HCT116 (cell line): ENCODE data around the gene GCNT2. TPM values are rescaled to one million over a fixed set of nuclear protein-coding genes. Genes with fewer than 3 reads are reported as not detected.

Source experiments
- ATAC-seq: fragments of 200-7000 bp; cut with Tn5 transposase; 2 replicates; pipeline ENCODE4 v1.9.1; 2020; ENCODE audit warnings: mild to moderate bottlenecking, moderate library complexity
- BruUV-seq: library from RNA; stranded (reverse); fragments of 400-500 nt; replicated peaks from 2 replicates; lab custom pipeline; 2021; lab: Mats Ljungman, UMichigan
- CTCF ChIA-PET: fragments of 300-600 bp; sonication (Branson Sonifier 250); formaldehyde crosslinking; loops from one replicate; lab custom pipeline; 2021; ENCODE audit warnings: antibody characterized with exemption; lab: Charles Lee
- POLR2A ChIA-PET: fragments of 300-600, 350-600 bp; sonication (Branson Sonifier 250); formaldehyde crosslinking; loops from one replicate; lab custom pipeline; 2021; ENCODE audit warnings: antibody characterized with exemption; lab: Charles Lee
- RAD21 ChIA-PET, 2 experiments: fragments of 300-600 bp; sonication (Branson Sonifier 250); formaldehyde crosslinking; loops; one replicate each; lab custom pipeline; 2023; ENCODE audit warnings: low total read pairs in 2 of 2; ENCODE audit not compliant: uncharacterized antibody in 2 of 2, unreplicated experiment in 2 of 2, low non-redundant PET in 1 of 2; lab: Charles Lee
- DNase-seq: peaks from one replicate; pipeline ENCODE4 v3.0.0-alpha.2; 2010; ENCODE audit warnings: low read depth, low spot score
- H2AFZ ChIP-seq: fragments of 200-600 bp; shearing (Covaris generic), sonication (generic); 2 replicates; pipeline ENCODE4 v1.6.1; 2017; ENCODE audit warnings: low read depth, mixed run types, mixed read lengths, antibody characterized with exemption, low read length; ENCODE audit not compliant: poor library complexity, severe bottlenecking
- H3K27ac ChIP-seq: 2 replicates; pipeline ENCODE4 v1.5.1; 2012; ENCODE audit warnings: low read depth, low read length
- H3K27me3 ChIP-seq: fragments of 200-600 bp; sonication (generic); 2 replicates; pipeline ENCODE4 v1.6.1; 2016; ENCODE audit warnings: mixed run types, low read length, mixed read lengths; ENCODE audit not compliant: insufficient read depth
- H3K36me3 ChIP-seq, 2 experiments: fragments of 200-500 bp in 1 of 2; fragments of 200-600 bp in 1 of 2; sonication (Bioruptor generic) in 1 of 2; sonication (generic) in 1 of 2; 2 replicates each; pipeline versions ENCODE4 v1.5.1 to v1.6.1; 2014 to 2016; ENCODE audit warnings: low read length in 2 of 2, inconsistent platforms in 1 of 2, mixed read lengths in 1 of 2, mixed run types in 1 of 2; ENCODE audit not compliant: insufficient read depth in 2 of 2, control insufficient read depth in 1 of 2
- H3K4me1 ChIP-seq, 2 experiments: fragments of 200-600 bp in 1 of 2; sonication (generic) in 1 of 2; 2 replicates each; pipeline versions ENCODE4 v1.5.1 to v1.6.1; 2012 to 2017; ENCODE audit warnings: low read length in 2 of 2, inconsistent platforms in 1 of 2, mild to moderate bottlenecking in 1 of 2, mixed read lengths in 1 of 2, mixed run types in 1 of 2, moderate library complexity in 1 of 2; ENCODE audit not compliant: insufficient read depth in 2 of 2, control insufficient read depth in 1 of 2
- H3K4me2 ChIP-seq: fragments of 200-600 bp; sonication (generic); 2 replicates; pipeline ENCODE4 v1.6.1; 2017; ENCODE audit warnings: mixed run types, low read length, mixed read lengths
- H3K4me3 ChIP-seq, 2 experiments: fragments of 200-600 bp in 1 of 2; sonication (generic) in 1 of 2; replicated peaks in 1 of 2; 2 replicates each; pipeline ENCODE4 v1.5.1; 2011 to 2016; ENCODE audit warnings: low read length in 2 of 2, control low read depth in 1 of 2, low read depth in 1 of 2, mild to moderate bottlenecking in 1 of 2, mixed read lengths in 1 of 2, mixed run types in 1 of 2
- H3K79me2 ChIP-seq: fragments of 200-600 bp; sonication (generic); 2 replicates; pipeline ENCODE4 v1.6.1; 2017; ENCODE audit warnings: mild to moderate bottlenecking, mixed run types, low read length, moderate library complexity, mixed read lengths; ENCODE audit not compliant: insufficient read depth
- H3K9ac ChIP-seq: fragments of 200-600 bp; sonication (generic); 2 replicates; pipeline ENCODE4 v1.6.1; 2016; ENCODE audit warnings: low read length, mixed read lengths
- H3K9me2 ChIP-seq: fragments of 200-600 bp; sonication (generic), shearing (Covaris generic); 2 replicates; pipeline ENCODE4 v1.6.1; 2017; ENCODE audit warnings: mixed run types, mild to moderate bottlenecking, moderate library complexity; ENCODE audit not compliant: insufficient read depth
- H3K9me3 ChIP-seq, 2 experiments: fragments of 200-500 bp in 1 of 2; fragments of 200-600 bp in 1 of 2; sonication (Bioruptor generic) in 1 of 2; sonication (generic) in 1 of 2; 2 replicates each; pipeline ENCODE4 v1.6.1; 2014 to 2017; ENCODE audit warnings: low read length in 2 of 2, mixed read lengths in 2 of 2, inconsistent platforms in 1 of 2, low read depth in 1 of 2, mild to moderate bottlenecking in 1 of 2, mixed run types in 1 of 2, moderate library complexity in 1 of 2; ENCODE audit not compliant: control insufficient read depth in 1 of 2, insufficient read depth in 1 of 2
- H4K20me1 ChIP-seq: fragments of 200-600 bp; sonication (generic), shearing (Covaris generic); 2 replicates; pipeline ENCODE4 v1.6.1; 2017; ENCODE audit warnings: mixed run types, mild to moderate bottlenecking, moderate library complexity; ENCODE audit not compliant: insufficient read depth
- CBX3 ChIP-seq: IDR thresholded peaks from 2 replicates; pipeline ENCODE4 v1.6.1; 2012; ENCODE audit warnings: low read depth
- CTCF ChIP-seq, 3 experiments: fragments of 200-600 bp in 1 of 3; sonication (generic) in 1 of 3; IDR thresholded peaks in 2 of 3; conservative IDR thresholded peaks in 1 of 3; 2 replicates each; pipeline ENCODE4 v1.5.1; 2012 to 2017; ENCODE audit warnings: low read depth in 2 of 3, low read length in 2 of 3, antibody characterized with exemption in 1 of 3, borderline replicate concordance in 1 of 3, control low read depth in 1 of 3, mild to moderate bottlenecking in 1 of 3, mixed read lengths in 1 of 3, mixed run types in 1 of 3, moderate library complexity in 1 of 3; ENCODE audit not compliant: insufficient read depth in 1 of 3
- EGR1 ChIP-seq: IDR thresholded peaks from 2 replicates; pipeline ENCODE4 v1.6.1; 2012; ENCODE audit warnings: low read depth
- EZH2 ChIP-seq: fragments of 200-600 bp; sonication (generic); IDR thresholded peaks from 2 replicates; pipeline ENCODE4 v1.6.1; 2017; ENCODE audit warnings: antibody characterized with exemption, mixed run types
- FOSL1 ChIP-seq: IDR thresholded peaks from 2 replicates; pipeline ENCODE4 v1.6.1; 2012; ENCODE audit warnings: low read depth
- JUND ChIP-seq: IDR thresholded peaks from 2 replicates; pipeline ENCODE4 v1.6.1; 2012
- POLR2AphosphoS5 ChIP-seq: IDR thresholded peaks from 2 replicates; pipeline ENCODE4 v1.6.1; 2011; ENCODE audit warnings: mild to moderate bottlenecking, low read depth, low read length, moderate library complexity
- TCF7L2 ChIP-seq: IDR thresholded peaks from 2 replicates; pipeline ENCODE4 v1.7.0; 2011; ENCODE audit warnings: borderline replicate concordance, inconsistent platforms; ENCODE audit not compliant: insufficient read depth, insufficient read length; ENCODE audit errors: extremely low read depth
- ZBTB33 ChIP-seq: IDR thresholded peaks from 2 replicates; pipeline ENCODE4 v1.6.1; 2011; ENCODE audit warnings: mild to moderate bottlenecking, low read length, moderate library complexity; ENCODE audit not compliant: insufficient replicate concordance; ENCODE audit errors: extremely low read depth
- ZFX ChIP-seq: fragments of 450-650 bp; IDR thresholded peaks from 2 replicates; pipeline ENCODE4 v1.6.1; 2017
- intact Hi-C: fragments of 100-400 bp; cut with micrococcal nuclease; formaldehyde crosslinking; loops from 2 replicates; pipeline ENCODE4 v1.10.0; 2022
- total RNA-seq: library from RNA; stranded (reverse); gene quantifications from one replicate; pipeline ENCODE4 v1.2.1, GENCODE V29; 2021; ENCODE audit not compliant: unreplicated experiment
- TF ChIP-seq, protein P1 (sequence below): IDR thresholded peaks from 2 replicates; pipeline ENCODE4 v1.6.1; 2012; ENCODE audit warnings: low read depth

Gene GCNT2
- total RNA-seq, 1 experiment from 2014 or later, result 0.74 TPM

DNA sequence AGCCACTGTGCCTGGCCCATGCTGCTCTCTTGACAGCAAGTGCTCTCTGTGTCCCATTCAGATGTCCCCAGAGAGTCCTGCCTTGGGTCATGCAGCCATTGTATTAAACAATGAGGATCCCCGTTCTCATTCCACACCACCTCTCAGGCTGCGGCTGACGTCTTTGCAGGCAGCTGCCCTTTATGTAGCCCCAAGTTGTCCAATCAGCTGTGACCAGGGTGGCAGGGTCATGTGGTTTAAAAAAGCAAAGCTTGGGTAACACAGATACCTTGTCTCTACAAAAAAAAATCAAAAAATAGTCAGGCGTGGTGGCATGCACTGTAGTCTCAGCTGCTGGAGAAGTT lies 13.2 kb downstream of the GCNT2 start:
- CTCF ChIA-PET, result no interaction called here
- no peak for TF ChIP-seq JUND
- TF ChIP-seq TCF7L2, result no peak
- TF ChIP-seq, protein P1, sequence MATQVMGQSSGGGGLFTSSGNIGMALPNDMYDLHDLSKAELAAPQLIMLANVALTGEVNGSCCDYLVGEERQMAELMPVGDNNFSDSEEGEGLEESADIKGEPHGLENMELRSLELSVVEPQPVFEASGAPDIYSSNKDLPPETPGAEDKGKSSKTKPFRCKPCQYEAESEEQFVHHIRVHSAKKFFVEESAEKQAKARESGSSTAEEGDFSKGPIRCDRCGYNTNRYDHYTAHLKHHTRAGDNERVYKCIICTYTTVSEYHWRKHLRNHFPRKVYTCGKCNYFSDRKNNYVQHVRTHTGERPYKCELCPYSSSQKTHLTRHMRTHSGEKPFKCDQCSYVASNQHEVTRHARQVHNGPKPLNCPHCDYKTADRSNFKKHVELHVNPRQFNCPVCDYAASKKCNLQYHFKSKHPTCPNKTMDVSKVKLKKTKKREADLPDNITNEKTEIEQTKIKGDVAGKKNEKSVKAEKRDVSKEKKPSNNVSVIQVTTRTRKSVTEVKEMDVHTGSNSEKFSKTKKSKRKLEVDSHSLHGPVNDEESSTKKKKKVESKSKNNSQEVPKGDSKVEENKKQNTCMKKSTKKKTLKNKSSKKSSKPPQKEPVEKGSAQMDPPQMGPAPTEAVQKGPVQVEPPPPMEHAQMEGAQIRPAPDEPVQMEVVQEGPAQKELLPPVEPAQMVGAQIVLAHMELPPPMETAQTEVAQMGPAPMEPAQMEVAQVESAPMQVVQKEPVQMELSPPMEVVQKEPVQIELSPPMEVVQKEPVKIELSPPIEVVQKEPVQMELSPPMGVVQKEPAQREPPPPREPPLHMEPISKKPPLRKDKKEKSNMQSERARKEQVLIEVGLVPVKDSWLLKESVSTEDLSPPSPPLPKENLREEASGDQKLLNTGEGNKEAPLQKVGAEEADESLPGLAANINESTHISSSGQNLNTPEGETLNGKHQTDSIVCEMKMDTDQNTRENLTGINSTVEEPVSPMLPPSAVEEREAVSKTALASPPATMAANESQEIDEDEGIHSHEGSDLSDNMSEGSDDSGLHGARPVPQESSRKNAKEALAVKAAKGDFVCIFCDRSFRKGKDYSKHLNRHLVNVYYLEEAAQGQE, result no peak
- TF ChIP-seq ZFX, result no peak
- no peak for TF ChIP-seq ZBTB33
- no peak for TF ChIP-seq EGR1
- no peak for TF ChIP-seq CBX3
- TF ChIP-seq EZH2, result no peak
- no peak for TF ChIP-seq FOSL1
- TF ChIP-seq POLR2AphosphoS5, result no peak
- no peak for TF ChIP-seq CTCF (IDR thresholded peaks at IDR 0.05 in 2 of 3, conservative IDR thresholded peaks at IDR 0.05 in 1 of 3; ENCODE audit: borderline replicate concordance in 1 of 3, insufficient read depth in 1 of 3, low read depth in 2 of 3, low read length in 2 of 3)
- H3K4me1 ChIP-seq, result no peaks in the 10 kb centered on the region
- H3K4me2 ChIP-seq, result no peak overlapping the region
- H3K27ac ChIP-seq, result no peak overlapping the region
- DNase-seq (no peak), ATAC-seq (no peak)
- intact Hi-C loops, result no loop called here
- no peak overlapping the region for H3K9ac ChIP-seq
- H3K36me3 ChIP-seq, result no peaks in the 10 kb centered on the region
- H3K9me3 ChIP-seq, result no peaks in the 10 kb centered on the region
- no peak overlapping the region for H2AFZ ChIP-seq
- POLR2A ChIA-PET, result no interaction called here
- H3K9me2 ChIP-seq, result no peaks in the 10 kb centered on the region
- BruUV-seq, result no TSS peak
- H4K20me1 ChIP-seq, result no peaks in the 10 kb centered on the region
- no peaks in the 10 kb centered on the region for H3K79me2 ChIP-seq
- RAD21 ChIA-PET, result no interaction called here
- no peak overlapping the region for H3K4me3 ChIP-seq
- H3K27me3 ChIP-seq, result no peaks in the 10 kb centered on the region
